IMR-90 (cell line): ENCODE data around the gene CHAT.

Experiments
- BHLHE40 ChIP-seq: fragments of 150-350 bp; IDR thresholded peaks from 2 replicates; pipeline ENCODE4 v1.6.1; 2016; ENCODE audit warnings: mild to moderate bottlenecking, low read depth, low read length
- CEBPB ChIP-seq: IDR thresholded peaks from 2 replicates; pipeline ENCODE4 v1.6.1; 2012; ENCODE audit warnings: low read depth, low read length, improper control_type of control experiment
- FOS ChIP-seq: fragments of 150-350 bp; IDR thresholded peaks from 2 replicates; pipeline ENCODE4 v1.6.1; 2016; ENCODE audit warnings: low read depth, low read length
- MAFK ChIP-seq: IDR thresholded peaks from 2 replicates; pipeline ENCODE4 v1.6.1; 2012; ENCODE audit warnings: low read depth, low read length, improper control_type of control experiment
- MAZ ChIP-seq: IDR thresholded peaks from 2 replicates; pipeline ENCODE4 v1.6.1; 2012; ENCODE audit warnings: low read depth, mild to moderate bottlenecking, low read length, improper control_type of control experiment, moderate library complexity, borderline replicate concordance
- MXI1 ChIP-seq: IDR thresholded peaks from 2 replicates; pipeline ENCODE4 v1.6.1; 2012; ENCODE audit warnings: low read depth, mild to moderate bottlenecking, low read length, moderate library complexity, borderline replicate concordance
- POLR2A ChIP-seq: IDR thresholded peaks from 2 replicates; pipeline ENCODE4 v1.6.1; 2012; ENCODE audit warnings: mild to moderate bottlenecking, low read depth, low read length
- RAD21 ChIP-seq: IDR thresholded peaks from 2 replicates; pipeline ENCODE4 v1.6.1; 2012; ENCODE audit warnings: low read length, improper control_type of control experiment
- RCOR1 ChIP-seq: IDR thresholded peaks from 2 replicates; pipeline ENCODE4 v1.6.1; 2012; ENCODE audit warnings: mild to moderate bottlenecking, low read length, improper control_type of control experiment; ENCODE audit not compliant: insufficient replicate concordance
- RFX5 ChIP-seq: IDR thresholded peaks from 2 replicates; pipeline ENCODE4 v1.8.0; 2012; ENCODE audit warnings: low read depth, mild to moderate bottlenecking, low read length, moderate library complexity
- TF ChIP-seq, protein P1 (sequence below): conservative IDR thresholded peaks from 2 replicates; pipeline ENCODE4 v1.5.1; 2012; ENCODE audit warnings: mild to moderate bottlenecking, low read depth, low read length, improper control_type of control experiment
- TF ChIP-seq, protein P2 (sequence below): fragments of 150-350 bp; IDR thresholded peaks from 2 replicates; pipeline ENCODE4 v1.6.1; 2017; ENCODE audit warnings: mild to moderate bottlenecking, antibody characterized with exemption, low read length, low read depth

DNA sequence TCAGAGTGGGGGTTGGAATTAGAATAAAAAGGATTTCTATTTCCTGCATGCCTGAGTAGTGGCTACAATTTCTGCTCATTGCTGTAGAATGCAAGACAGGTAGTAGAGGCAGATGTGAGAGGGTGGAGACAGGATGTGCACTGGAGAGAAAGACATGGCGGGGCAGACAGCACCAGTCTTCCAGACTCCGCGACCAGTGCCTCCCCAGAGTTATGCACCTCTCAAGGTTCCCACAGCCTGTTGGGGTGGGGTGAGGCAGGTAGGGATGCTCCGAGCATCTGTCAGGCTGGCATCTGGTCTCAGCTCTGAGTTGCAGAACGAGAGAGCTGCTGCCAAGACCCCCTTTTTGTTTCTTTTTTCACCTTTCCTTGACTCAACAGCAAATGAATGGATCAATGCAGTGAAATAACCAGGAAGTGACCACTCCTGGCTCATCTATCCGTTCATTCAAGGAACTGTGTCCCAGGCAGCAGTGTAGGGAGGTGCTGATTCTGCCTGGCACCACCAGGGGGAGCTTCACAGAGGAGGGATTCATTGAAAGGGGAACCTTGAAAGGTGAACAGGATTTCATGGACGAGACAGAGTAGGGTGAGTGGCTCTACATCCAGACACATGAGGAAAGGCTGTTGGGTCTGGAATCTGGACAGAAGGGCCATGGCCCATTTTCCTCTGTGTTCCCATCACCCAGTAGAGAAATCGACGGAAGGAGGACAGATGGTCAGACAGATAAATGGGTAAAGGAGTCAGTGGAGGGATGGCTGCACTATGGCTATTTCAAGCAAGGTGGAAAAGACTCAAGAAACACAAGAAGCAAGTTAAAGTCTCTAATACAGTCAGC lies 20.9 kb upstream of the CHAT start:
- TF ChIP-seq, protein P1, sequence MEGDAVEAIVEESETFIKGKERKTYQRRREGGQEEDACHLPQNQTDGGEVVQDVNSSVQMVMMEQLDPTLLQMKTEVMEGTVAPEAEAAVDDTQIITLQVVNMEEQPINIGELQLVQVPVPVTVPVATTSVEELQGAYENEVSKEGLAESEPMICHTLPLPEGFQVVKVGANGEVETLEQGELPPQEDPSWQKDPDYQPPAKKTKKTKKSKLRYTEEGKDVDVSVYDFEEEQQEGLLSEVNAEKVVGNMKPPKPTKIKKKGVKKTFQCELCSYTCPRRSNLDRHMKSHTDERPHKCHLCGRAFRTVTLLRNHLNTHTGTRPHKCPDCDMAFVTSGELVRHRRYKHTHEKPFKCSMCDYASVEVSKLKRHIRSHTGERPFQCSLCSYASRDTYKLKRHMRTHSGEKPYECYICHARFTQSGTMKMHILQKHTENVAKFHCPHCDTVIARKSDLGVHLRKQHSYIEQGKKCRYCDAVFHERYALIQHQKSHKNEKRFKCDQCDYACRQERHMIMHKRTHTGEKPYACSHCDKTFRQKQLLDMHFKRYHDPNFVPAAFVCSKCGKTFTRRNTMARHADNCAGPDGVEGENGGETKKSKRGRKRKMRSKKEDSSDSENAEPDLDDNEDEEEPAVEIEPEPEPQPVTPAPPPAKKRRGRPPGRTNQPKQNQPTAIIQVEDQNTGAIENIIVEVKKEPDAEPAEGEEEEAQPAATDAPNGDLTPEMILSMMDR, result peak; percentile 77
- TF ChIP-seq RCOR1 (no peak), POLR2A (no peak), MXI1 (no peak), MAZ (no peak), RFX5 (no peak), FOS (no peak), MAFK (no peak), BHLHE40 (no peak), CEBPB (no peak), RAD21 (peak; percentile 51)
- TF ChIP-seq, protein P2, sequence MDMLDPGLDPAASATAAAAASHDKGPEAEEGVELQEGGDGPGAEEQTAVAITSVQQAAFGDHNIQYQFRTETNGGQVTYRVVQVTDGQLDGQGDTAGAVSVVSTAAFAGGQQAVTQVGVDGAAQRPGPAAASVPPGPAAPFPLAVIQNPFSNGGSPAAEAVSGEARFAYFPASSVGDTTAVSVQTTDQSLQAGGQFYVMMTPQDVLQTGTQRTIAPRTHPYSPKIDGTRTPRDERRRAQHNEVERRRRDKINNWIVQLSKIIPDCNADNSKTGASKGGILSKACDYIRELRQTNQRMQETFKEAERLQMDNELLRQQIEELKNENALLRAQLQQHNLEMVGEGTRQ, result no peak
